Measurements from ENCODE around the gene OPCML.

DNA sequence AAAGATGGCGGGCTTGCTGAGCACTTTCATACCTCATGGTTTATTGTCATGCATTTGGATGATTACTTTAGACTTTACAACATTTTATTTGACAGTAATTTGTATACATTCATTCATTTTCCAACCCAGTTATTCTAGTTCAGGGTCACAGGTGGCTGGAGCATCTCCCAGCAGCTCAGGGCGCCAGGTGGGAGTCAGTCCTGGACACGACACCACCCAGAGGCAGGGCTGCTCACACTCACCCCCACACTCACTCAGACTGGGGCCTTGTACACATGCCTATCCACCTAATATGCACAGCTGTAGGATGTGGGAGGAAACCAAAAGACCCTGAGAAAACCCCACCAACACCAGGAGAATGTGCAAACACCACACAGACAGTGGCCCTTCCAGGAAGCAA lies 123.9 kb downstream of the OPCML start:
- TF ChIP-seq, protein P1, sequence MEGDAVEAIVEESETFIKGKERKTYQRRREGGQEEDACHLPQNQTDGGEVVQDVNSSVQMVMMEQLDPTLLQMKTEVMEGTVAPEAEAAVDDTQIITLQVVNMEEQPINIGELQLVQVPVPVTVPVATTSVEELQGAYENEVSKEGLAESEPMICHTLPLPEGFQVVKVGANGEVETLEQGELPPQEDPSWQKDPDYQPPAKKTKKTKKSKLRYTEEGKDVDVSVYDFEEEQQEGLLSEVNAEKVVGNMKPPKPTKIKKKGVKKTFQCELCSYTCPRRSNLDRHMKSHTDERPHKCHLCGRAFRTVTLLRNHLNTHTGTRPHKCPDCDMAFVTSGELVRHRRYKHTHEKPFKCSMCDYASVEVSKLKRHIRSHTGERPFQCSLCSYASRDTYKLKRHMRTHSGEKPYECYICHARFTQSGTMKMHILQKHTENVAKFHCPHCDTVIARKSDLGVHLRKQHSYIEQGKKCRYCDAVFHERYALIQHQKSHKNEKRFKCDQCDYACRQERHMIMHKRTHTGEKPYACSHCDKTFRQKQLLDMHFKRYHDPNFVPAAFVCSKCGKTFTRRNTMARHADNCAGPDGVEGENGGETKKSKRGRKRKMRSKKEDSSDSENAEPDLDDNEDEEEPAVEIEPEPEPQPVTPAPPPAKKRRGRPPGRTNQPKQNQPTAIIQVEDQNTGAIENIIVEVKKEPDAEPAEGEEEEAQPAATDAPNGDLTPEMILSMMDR (IDR thresholded peaks at IDR 0.05): no peak
- no peak for TF ChIP-seq POLR2A (IDR thresholded peaks at IDR 0.05)
